Measurements from ENCODE around the gene HIVEP3.

Gene HIVEP3

DNA sequence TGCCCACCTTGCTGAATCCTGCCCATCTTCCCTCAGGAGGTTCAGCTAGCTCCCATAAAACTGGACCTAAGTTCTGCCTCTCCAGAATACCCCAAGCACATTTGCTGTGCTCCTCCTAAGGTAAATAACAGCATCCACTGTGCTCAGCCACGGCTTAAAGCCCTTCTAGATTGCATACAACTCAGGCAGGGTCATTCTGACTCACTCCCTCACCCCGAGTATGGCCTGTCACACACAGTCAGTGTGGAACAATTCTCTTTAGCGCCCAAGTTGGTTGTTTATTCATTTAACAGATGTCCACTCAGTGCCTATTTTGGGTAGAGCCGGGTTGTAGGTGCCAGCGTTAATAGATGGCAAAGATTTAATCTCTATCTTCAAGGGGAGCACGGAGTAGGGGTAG, 286.8 kb downstream of the HIVEP3 start:
- no peaks in the 10 kb centered on the region for H3K9me3 ChIP-seq (ENCODE audit: control insufficient read depth, insufficient read depth, low read depth, low read length)
- no peaks in the 10 kb centered on the region for H3K36me3 ChIP-seq (ENCODE audit: control insufficient read depth in 2 of 2, insufficient read depth in 1 of 2, low read length in 2 of 2)
- POLR2A ChIA-PET: no interaction called here
- no peaks in the 10 kb centered on the region for H3K4me1 ChIP-seq (ENCODE audit: control insufficient read depth, insufficient read depth, low read length)
- no peak overlapping the region for H3K27ac ChIP-seq (ENCODE audit: extremely low read depth, low read depth, low read length)
- TF ChIP-seq ZNF19 (tag by site-specific recombination; IDR thresholded peaks at IDR 0.05; ENCODE audit: low read depth) (no peak), BCL11B (tag by site-specific recombination; IDR thresholded peaks at IDR 0.05; ENCODE audit: low read depth) (no peak), ZNF645 (tag by site-specific recombination; IDR thresholded peaks at IDR 0.05) (no peak), ZFP41 (tag by site-specific recombination; IDR thresholded peaks at IDR 0.05; ENCODE audit: borderline replicate concordance) (no peak), ZNF747 (tag by site-specific recombination; IDR thresholded peaks at IDR 0.05) (no peak), SP3 (tag by site-specific recombination; IDR thresholded peaks at IDR 0.05) (no peak), YY1 (tag by site-specific recombination; IDR thresholded peaks at IDR 0.05) (no peak), SP2 (tag by site-specific recombination; IDR thresholded peaks at IDR 0.05) (no peak), ZNF354C (tag by site-specific recombination; IDR thresholded peaks at IDR 0.05; ENCODE audit: borderline replicate concordance, low read depth) (no peak), ZNF138 (tag by site-specific recombination; IDR thresholded peaks at IDR 0.05; ENCODE audit: borderline replicate concordance) (no peak), ZNF184 (tag by site-specific recombination; IDR thresholded peaks at IDR 0.05) (no peak), ZNF624 (tag by site-specific recombination; IDR thresholded peaks at IDR 0.05) (no peak), ZNF394 (tag by site-specific recombination; IDR thresholded peaks at IDR 0.05; ENCODE audit: borderline replicate concordance) (no peak), ZNF561 (tag by site-specific recombination; IDR thresholded peaks at IDR 0.05; ENCODE audit: borderline replicate concordance) (no peak), ZNF785 (tag by site-specific recombination; IDR thresholded peaks at IDR 0.05) (no peak), ZNF423 (tag by site-specific recombination; IDR thresholded peaks at IDR 0.05) (no peak), ZNF10 (tag by site-specific recombination; IDR thresholded peaks at IDR 0.05) (no peak), ZNF121 (tag by site-specific recombination; IDR thresholded peaks at IDR 0.05) (no peak)
- TF ChIP-seq, protein P1, sequence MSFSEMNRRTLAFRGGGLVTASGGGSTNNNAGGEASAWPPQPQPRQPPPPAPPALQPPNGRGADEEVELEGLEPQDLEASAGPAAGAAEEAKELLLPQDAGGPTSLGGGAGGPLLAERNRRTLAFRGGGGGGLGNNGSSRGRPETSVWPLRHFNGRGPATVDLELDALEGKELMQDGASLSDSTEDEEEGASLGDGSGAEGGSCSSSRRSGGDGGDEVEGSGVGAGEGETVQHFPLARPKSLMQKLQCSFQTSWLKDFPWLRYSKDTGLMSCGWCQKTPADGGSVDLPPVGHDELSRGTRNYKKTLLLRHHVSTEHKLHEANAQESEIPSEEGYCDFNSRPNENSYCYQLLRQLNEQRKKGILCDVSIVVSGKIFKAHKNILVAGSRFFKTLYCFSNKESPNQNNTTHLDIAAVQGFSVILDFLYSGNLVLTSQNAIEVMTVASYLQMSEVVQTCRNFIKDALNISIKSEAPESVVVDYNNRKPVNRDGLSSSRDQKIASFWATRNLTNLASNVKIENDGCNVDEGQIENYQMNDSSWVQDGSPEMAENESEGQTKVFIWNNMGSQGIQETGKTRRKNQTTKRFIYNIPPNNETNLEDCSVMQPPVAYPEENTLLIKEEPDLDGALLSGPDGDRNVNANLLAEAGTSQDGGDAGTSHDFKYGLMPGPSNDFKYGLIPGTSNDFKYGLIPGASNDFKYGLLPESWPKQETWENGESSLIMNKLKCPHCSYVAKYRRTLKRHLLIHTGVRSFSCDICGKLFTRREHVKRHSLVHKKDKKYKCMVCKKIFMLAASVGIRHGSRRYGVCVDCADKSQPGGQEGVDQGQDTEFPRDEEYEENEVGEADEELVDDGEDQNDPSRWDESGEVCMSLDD (tag by site-specific recombination; IDR thresholded peaks at IDR 0.05): no peak
- H3K4me3 ChIP-seq (ENCODE audit: low read depth, low read length): no peak overlapping the region
- CTCF ChIA-PET: no interaction called here

- no peaks in the 10 kb centered on the region for H3K9me3 ChIP-seq (ENCODE audit: control insufficient read depth, insufficient read depth, low read depth, low read length)
- POLR2A ChIA-PET: no interaction called here
- CTCF ChIA-PET: no interaction called here
- no peak overlapping the region for H3K27ac ChIP-seq (ENCODE audit: extremely low read depth, low read depth, low read length)
- no peaks in the 10 kb centered on the region for H3K36me3 ChIP-seq (ENCODE audit: control insufficient read depth in 2 of 2, insufficient read depth in 1 of 2, low read length in 2 of 2)
- H3K4me3 ChIP-seq (ENCODE audit: low read depth, low read length): no peak overlapping the region
- TF ChIP-seq ZNF660 (tag by site-specific recombination; IDR thresholded peaks at IDR 0.05) (no peak), KLF9 (tag by site-specific recombination; IDR thresholded peaks at IDR 0.05; ENCODE audit: low read depth) (no peak), ZNF785 (tag by site-specific recombination; IDR thresholded peaks at IDR 0.05) (no peak)
- no peaks in the 10 kb centered on the region for H3K4me1 ChIP-seq (ENCODE audit: control insufficient read depth, insufficient read depth, low read length)
Measured at GRCh38 chr1:41631154-41631553, 287.6 kb downstream of the HIVEP3 start.

- no peaks in the 10 kb centered on the region for H3K36me3 ChIP-seq (ENCODE audit: control insufficient read depth in 2 of 2, insufficient read depth in 1 of 2, low read length in 2 of 2)
- CTCF ChIA-PET: no interaction called here
- no peak for TF ChIP-seq OVOL3 (tag by site-specific recombination; IDR thresholded peaks at IDR 0.05)
- H3K27ac ChIP-seq (ENCODE audit: extremely low read depth, low read depth, low read length): no peak overlapping the region
- H3K4me3 ChIP-seq (ENCODE audit: low read depth, low read length): no peak overlapping the region
- POLR2A ChIA-PET: no interaction called here
- H3K9me3 ChIP-seq (ENCODE audit: control insufficient read depth, insufficient read depth, low read depth, low read length): no peaks in the 10 kb centered on the region
- H3K4me1 ChIP-seq (ENCODE audit: control insufficient read depth, insufficient read depth, low read length): no peaks in the 10 kb centered on the region
Measured at GRCh38 chr1:41629571-41629970, 289.2 kb downstream of the HIVEP3 start.

All from HEK293 (cell line).